IPS-NIHi7 (cell line): ENCODE results near the gene ANO7.

Source experiments
- DNase-seq: peaks from one replicate; pipeline ENCODE4 v3.0.0; 2012; ENCODE audit warnings: mixed read lengths; ENCODE audit errors: extremely low spot score

Gene ANO7

DNA sequence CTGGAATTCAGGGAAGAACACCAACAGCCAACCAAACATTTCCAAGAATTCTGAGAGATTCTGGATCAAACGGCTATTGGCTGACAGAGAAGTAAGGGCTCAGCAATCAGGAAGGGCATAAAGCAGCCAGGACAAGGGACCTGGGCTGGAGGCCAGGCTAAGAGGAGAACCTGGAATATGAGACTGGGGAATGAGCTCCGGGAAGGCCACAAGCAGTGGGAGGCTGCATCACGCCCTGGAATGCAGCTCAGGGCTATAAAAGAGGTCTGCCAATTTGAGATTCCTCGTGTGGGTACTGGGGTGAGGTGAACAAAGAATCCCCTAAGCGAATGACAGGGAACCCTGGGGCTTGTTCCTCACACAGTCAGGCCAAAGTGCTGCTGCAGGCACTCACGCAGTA is 60.4 kb downstream of the ANO7 start:
- no peak for DNase-seq

GRCh38 chr2:241249654-241250053 is 61.2 kb downstream of the ANO7 start:
- no peak for DNase-seq

- no peak for DNase-seq
These were observed 64.5 kb downstream of the ANO7 start for GRCh38 chr2:241252778-241253475.

DNA sequence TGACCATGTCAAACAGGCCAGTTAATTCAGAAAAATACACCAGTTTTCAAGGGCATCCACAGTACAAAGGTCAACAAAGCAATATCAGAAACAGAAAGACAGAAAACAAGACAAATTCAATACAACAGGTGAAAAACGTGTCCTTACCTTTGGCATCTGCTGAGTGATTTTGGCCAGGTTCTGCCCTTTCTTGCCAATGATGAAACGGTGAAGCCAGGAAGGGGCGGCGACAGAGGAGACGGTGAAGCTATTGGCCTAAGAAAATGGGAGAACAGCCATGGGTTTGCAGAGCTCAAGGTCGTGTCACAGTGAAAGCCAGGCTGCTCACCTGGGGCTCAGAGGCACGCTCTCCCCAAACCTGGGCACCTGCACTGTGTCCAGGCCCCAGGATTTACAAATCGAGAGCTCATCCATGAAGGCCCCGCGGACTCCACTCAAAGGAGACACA is 66.5 kb downstream of the ANO7 start:
- no peak for DNase-seq

- DNase-seq = no peak
These were observed 67.2 kb downstream of the ANO7 start for GRCh38 chr2:241255542-241256167.

GRCh38 chr2:241256168-241256545 is 67.7 kb downstream of the ANO7 start:
- no peak for DNase-seq

- no peak for DNase-seq
These were observed 69.0 kb downstream of the ANO7 start for GRCh38 chr2:241257419-241258032.

GRCh38 chr2:241258505-241259280 is 70.2 kb downstream of the ANO7 start:
- no peak for DNase-seq

DNA sequence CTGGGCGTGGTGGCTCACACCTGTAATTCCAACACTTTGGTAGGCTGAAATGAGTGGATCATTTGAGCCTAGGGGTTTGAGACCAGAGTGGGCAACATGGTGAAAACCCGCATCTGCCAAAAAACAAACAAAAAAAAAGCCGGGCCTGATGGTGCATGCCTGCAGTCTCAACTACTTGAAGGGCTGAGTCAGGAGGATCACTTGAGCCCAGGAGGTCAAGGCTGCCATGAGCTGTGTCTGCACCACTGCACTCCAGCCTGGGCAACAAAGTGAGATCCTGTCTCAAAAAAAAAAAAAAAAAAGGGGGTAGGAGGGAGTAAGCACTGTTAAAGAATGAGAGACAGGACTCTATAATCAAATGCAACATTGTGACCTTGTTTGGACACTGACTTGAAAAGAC is 72.4 kb downstream of the ANO7 start:
- no peak for DNase-seq

DNA sequence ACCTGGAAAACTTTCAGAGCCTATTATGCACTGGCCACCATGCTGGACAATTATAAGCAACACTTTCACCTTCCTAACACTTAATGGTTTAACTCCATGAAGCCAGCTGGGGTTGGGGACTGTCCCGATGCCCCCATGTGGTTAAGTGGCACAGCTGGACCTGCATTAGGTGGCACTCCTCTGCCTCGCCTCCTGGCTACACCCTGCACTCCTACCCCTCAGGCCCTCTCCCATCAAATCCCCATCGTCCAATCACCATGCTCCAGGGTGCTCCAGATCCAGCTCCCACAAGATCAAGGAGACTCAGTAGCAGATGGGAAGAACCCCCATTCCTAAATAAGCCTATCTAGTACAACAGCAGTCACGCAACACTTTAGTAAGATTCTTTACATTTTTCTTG is 73.2 kb downstream of the ANO7 start:
- no peak for DNase-seq

- no peak for DNase-seq
These were observed 74.6 kb downstream of the ANO7 start for GRCh38 chr2:241263061-241263460.

GRCh38 chr2:241265506-241265905 is 77.0 kb downstream of the ANO7 start:
- DNase-seq = no peak

GRCh38 chr2:241267249-241268067 is 79.0 kb downstream of the ANO7 start:
- DNase-seq = no peak

- no peak for DNase-seq
These were observed 79.8 kb downstream of the ANO7 start for GRCh38 chr2:241268306-241268705.

DNA sequence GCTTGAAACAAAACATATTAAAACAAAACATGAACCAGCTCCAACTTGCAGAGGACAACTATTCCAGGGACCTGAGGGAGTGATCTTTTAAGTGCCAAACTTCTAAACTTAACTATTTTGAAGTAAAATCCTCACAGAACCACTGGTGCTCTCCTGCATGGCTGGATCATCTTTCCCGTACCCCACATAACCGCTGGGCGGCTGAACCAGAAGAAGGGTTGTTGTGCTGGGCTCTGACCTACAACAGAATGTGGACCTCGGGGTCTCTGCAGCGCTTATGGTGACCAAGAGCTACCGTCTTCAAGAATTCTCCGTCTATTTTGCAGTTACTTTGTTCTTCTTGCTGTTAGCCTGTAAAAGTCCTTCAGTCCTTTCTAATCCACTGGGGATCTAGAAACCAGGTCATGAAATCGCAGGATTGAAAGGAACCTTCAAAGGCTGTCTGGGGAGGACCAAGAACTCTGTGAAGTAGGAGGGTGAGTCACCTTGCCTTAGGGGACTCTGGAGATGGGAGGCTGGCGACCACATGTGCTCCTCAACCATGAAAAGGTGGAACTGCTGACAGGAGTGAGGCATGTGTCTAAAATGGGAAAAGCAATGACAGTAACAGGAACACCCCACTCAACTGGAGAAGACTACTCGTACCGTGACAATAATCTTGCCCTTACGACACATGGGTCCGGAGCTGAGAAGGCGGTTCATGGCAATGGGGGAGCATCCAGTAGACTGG is 80.4 kb downstream of the ANO7 start:
- DNase-seq = no peak

- no peak for DNase-seq
These were observed 81.4 kb downstream of the ANO7 start for GRCh38 chr2:241269707-241270520.

DNA sequence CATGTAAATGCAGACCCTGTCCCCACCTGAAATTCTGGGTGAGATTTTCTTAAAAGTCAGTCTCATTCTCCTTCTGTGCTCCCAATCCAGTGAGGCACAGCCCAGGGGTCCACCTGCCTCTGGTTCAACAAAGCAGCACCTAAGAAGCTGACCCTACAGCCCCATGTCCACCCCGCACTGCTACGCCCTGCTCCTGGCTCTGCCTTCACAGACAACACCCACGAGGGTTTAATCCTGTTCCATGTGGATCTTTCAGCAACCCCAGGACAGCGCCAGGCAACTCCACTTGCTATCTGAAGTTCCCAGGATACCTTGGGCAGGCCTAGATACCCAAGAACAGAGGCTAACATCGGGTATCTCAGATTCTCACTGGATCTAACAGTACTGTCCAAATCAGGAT is 82.1 kb downstream of the ANO7 start:
- no peak for DNase-seq

DNA sequence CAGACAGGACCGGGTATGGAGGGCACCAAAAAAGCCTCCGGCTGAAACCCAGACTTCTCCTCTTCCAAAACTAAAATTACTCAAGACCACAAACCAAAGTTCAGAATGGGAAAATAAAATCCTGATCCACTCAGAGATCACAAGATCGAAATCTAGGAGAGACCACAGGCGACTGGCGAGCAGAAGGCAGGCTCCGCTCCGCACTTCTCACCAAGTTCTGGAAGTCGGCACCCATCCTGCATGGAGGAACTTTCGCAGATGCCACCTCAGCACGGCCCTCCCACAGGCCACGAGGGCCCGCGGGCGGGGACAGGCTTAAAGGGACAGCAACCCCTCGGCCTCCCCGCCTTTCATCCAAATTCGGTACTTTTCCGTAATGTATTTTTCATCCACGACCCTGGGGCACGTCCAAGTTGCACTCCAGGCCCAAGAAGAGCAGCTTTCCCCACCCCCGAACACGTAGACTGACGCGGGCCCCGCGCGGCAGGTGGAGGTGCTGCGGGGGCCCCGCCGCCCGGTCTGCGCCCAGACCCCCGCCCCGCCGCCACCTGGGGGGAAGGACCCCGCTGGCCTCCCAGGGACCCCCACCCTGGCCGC is 83.3 kb downstream of the ANO7 start:
- DNase-seq = peak; percentile 33
